Right lobe of liver (tissue), 6 donors: ENCODE results near the gene CA5B. TPM values are rescaled to one million over a fixed set of nuclear protein-coding genes. Genes with fewer than 3 reads are reported as not detected.

Source experiments
- ATAC-seq, 4 donors: fragments of 200-7000 bp; cut with Tn5 transposase; one replicate each; pipeline ENCODE4 v1.9.1; 2020; ENCODE audit warnings: mild to moderate bottlenecking in 4 of 4, moderate library complexity in 4 of 4
- DNase-seq, 3 donors: peaks; one replicate each; pipeline ENCODE4 v3.0.0-alpha.2; 2020
- H3K27ac ChIP-seq, 3 donors: fragments of 200-600 bp; one replicate each; pipeline ENCODE4 v1.8.0; 2022
- H3K27me3 ChIP-seq, 2 donors: fragments of 200-600 bp; one replicate each; pipeline ENCODE4 v1.8.0; 2022
- H3K36me3 ChIP-seq, 4 donors: fragments of 200-600 bp; sonication (generic) in 1 of 4; one replicate each; pipeline versions ENCODE4 v1.5.1 to v1.8.0; 2017 to 2022; ENCODE audit warnings: control low read depth in 1 of 4
- H3K4me1 ChIP-seq, 4 donors: fragments of 200-600 bp; sonication (generic) in 1 of 4; one replicate each; pipeline versions ENCODE4 v1.5.1 to v1.8.0; 2017 to 2022; ENCODE audit warnings: control low read depth in 1 of 4
- H3K4me3 ChIP-seq, 3 donors: fragments of 200-600 bp; one replicate each; pipeline ENCODE4 v1.8.0; 2022
- H3K9me3 ChIP-seq, 4 donors: fragments of 200-600 bp; sonication (generic) in 1 of 4; one replicate each; pipeline versions ENCODE4 v1.5.1 to v1.8.0; 2017 to 2022; ENCODE audit warnings: control low read depth in 1 of 4
- POLR2A ChIP-seq: fragments of 450-650 bp; IDR thresholded peaks from one replicate; pipeline ENCODE4 v1.6.1; 2017; ENCODE audit warnings: antibody characterized with exemption, mild to moderate bottlenecking
- WGBS: methylation state at CpG from one replicate; pipeline ENCODE4 v1.1.6; 2018; ENCODE audit warnings: low coverage, low lambda C conversion rate; ENCODE audit not compliant: insufficient coverage; ENCODE audit errors: missing lambda C conversion rate; 5-methylcytosine and 5-hydroxymethylcytosine counted together
- intact Hi-C, 2 donors: fragments of 100-400 bp; cut with DNase I; formaldehyde crosslinking; loops; one replicate each; pipeline versions ENCODE4 v1.11.2 to v1.14.1; 2022
- total RNA-seq, 6 experiments: library from RNA; depleted of rRNA in 2 of 6; stranded (reverse); fragments of >200 nt in 2 of 6; fragmentation: NEBNext Ultra II Directional in 3 of 6; extraction: Animal tissue kit (Norgen Biotek cat#: 25700) in 3 of 6; gene quantifications; one replicate each; pipeline versions ENCODE4 v1.1.0 to v1.2.4, GENCODE V29; 2016 to 2023
- TF ChIP-seq, protein P1 (sequence below), 4 donors: fragments of 200-600 bp in 3 of 4; fragments of 450-650 bp in 1 of 4; IDR thresholded peaks; one replicate each; pipeline versions ENCODE4 v1.5.1 to v1.8.0; 2016 to 2022; ENCODE audit warnings: antibody characterized with exemption in 4 of 4, mild to moderate bottlenecking in 2 of 4
- donor health status: DM: no; HTN: yes; CAD: no.
- donor health status: DM: no; HTN: no; CAD: no.
- donor health status: DM: no; HTN: no; CAD: no.
- donor health status: DM: no; HTN: yes; CAD: no.
- donor health status: DM: no; HTN: yes; CAD: no.

Gene CA5B
- total RNA-seq, 6 experiments from 2014 or later, result 1.5 to 4.3 (median 2.8) TPM

DNA sequence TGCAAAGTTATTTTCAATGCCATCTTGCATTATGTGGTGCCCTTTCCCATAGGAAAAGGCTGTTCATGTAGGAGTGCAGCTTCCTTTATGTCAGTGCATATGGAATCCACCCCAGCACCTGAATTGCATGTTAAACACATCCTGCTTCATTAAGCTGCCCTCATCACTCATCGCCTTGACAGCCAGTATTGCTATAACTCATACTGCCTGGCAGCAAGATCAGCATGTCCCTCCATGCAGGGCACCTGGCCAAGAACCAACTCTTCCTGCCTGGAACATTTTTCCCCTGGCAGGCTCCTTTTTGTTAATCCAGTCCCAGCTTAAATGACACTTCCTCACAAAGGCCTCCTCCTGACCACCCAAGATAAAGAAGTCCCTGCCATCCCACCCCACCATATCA is 23.5 kb upstream of the CA5B start:
- ATAC-seq (no peak), DNase-seq (no peak)
- Histone ChIP-seq H3K36me3 (no peaks in the 10 kb centered on the region), H3K27me3 (no peaks in the 10 kb centered on the region), H3K4me1 (no peaks in the 10 kb centered on the region), H3K9me3 (no peaks in the 10 kb centered on the region), H3K27ac (no peak overlapping the region), H3K4me3 (no peak overlapping the region)
- 73% methylated on average over 1 of the region's 1 CpG for WGBS
- intact Hi-C loops, result no loop called here
- no peak for TF ChIP-seq POLR2A
- TF ChIP-seq, protein P1, sequence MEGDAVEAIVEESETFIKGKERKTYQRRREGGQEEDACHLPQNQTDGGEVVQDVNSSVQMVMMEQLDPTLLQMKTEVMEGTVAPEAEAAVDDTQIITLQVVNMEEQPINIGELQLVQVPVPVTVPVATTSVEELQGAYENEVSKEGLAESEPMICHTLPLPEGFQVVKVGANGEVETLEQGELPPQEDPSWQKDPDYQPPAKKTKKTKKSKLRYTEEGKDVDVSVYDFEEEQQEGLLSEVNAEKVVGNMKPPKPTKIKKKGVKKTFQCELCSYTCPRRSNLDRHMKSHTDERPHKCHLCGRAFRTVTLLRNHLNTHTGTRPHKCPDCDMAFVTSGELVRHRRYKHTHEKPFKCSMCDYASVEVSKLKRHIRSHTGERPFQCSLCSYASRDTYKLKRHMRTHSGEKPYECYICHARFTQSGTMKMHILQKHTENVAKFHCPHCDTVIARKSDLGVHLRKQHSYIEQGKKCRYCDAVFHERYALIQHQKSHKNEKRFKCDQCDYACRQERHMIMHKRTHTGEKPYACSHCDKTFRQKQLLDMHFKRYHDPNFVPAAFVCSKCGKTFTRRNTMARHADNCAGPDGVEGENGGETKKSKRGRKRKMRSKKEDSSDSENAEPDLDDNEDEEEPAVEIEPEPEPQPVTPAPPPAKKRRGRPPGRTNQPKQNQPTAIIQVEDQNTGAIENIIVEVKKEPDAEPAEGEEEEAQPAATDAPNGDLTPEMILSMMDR (IDR thresholded peaks at IDR 0.05), result no peak

DNA sequence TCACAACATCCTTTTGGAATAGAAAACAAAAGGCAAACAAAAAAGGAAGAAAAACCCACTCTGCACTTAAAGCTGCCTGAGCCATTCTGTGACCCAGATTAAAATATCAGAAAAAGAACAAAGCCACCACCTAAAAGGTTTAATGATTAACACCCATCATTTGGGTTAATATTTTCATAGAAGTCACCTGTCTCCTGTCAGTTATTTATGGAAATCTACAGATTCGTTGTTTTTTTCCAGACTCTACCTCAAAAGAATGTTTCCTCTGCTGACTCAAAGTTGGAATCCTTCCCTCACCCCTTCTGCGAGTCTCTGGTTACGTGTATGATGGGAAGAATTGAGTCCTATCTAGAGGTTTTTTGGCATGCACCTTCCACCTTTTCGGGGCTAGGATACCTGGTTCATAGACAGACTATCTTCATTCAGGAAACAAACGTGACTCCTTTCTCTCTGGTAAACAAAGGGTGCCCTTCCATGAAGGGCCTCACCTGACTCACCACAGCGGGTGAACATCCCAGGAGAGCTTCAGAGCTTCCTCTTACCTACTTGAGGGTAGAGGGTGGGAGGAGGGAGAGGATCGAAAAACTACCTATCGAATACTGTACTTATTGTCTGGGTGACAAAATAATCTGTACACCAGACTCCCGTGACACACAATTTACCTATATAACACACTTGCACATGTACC is 19.6 kb upstream of the CA5B start:
- Histone ChIP-seq H3K36me3 (no peaks in the 10 kb centered on the region), H3K27ac (no peak overlapping the region), H3K9me3 (no peaks in the 10 kb centered on the region), H3K27me3 (no peaks in the 10 kb centered on the region), H3K4me1 (no peaks in the 10 kb centered on the region), H3K4me3 (no peak overlapping the region)
- ATAC-seq, result no peak
- 81% methylated on average over 9 of the region's 9 CpGs for WGBS
- TF ChIP-seq, protein P1 (IDR thresholded peaks at IDR 0.05), result no peak
- TF ChIP-seq POLR2A, result no peak
- no peak for DNase-seq
- intact Hi-C loops, result no loop called here

DNA sequence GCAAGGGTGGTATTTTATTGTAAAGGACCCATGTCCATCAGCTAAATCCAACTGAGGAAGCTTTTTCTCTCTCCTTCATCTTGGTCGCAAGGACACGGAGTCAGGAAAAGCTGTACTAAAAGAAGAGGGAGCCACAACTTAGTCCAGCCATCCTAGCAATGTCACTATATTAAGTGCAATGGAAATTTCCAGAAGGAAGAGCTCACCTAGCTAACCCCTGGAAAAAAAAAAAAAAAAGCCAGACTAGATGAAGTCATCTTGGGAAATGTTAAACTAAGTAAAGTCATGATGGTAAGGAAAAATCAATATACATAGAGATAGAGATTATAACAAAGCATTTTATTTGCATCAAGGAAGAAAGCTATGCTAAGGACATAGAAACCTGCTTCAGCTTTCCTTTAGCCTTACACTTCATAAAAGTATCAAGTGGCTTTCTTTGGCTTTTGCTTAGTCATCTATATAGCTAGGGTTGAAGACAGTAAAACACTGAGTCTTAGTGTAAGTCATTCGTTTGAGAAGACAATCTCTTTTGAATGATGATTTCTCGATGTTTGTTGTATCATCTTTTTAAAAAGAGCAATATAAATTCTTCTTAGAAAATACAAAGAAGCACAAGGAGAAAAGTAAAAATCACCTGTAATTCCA is 18.6 kb upstream of the CA5B start:
- no peak overlapping the region for H3K27ac ChIP-seq
- H3K27me3 ChIP-seq, result no peaks in the 10 kb centered on the region
- WGBS, result 71% methylated on average over 4 of the region's 4 CpGs
- TF ChIP-seq, protein P1 (IDR thresholded peaks at IDR 0.05), result no peak
- no peak for TF ChIP-seq POLR2A
- H3K4me3 ChIP-seq, result no peak overlapping the region
- intact Hi-C loops, result no loop called here
- no peak for DNase-seq
- ATAC-seq, result no peak
- no peaks in the 10 kb centered on the region for H3K36me3 ChIP-seq
- no peaks in the 10 kb centered on the region for H3K9me3 ChIP-seq
- no peaks in the 10 kb centered on the region for H3K4me1 ChIP-seq

DNA sequence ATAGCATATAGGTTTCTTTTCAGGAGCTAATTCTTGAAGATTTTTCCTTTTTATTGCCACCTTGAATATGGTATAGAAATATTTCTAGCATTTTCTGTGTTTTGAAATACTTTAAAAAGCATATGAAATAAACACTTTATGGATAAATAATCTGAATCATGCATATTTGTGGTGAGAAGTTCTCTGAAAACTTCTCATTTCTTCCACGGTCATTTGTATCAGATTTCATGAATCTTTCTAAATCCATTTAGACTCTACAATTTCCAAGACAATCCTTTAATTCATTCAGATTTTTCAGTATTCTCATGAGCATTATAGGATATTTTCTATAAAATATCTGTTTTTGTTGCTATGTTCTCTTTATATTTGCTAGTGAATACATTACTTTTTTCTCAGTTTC is 16.2 kb upstream of the CA5B start:
- intact Hi-C loops, result no loop called here
- Histone ChIP-seq H3K36me3 (no peaks in the 10 kb centered on the region), H3K9me3 (no peaks in the 10 kb centered on the region), H3K4me1 (no peaks in the 10 kb centered on the region), H3K27ac (no peak overlapping the region), H3K4me3 (no peak overlapping the region), H3K27me3 (no peaks in the 10 kb centered on the region)
- TF ChIP-seq, protein P1 (IDR thresholded peaks at IDR 0.05), result no peak
- TF ChIP-seq POLR2A, result no peak
- ATAC-seq, result no peak
- DNase-seq, result no peak
- WGBS, result 29% methylated on average over 1 of the region's 1 CpG
